GM21528 (cell line): Measurements from ENCODE around the gene PRND.
"Not testable (repeated sequence)": the region's sequence is repeated elsewhere in the genome, so short reads cannot be mapped to it uniquely, and the experiment has no call there.

ENCODE experiments used
- ATAC-seq: cut with Tn5 transposase; IDR thresholded peaks from one replicate; pipeline ENCODE4 v1.9.1; 2021; ENCODE audit warnings: mild to moderate bottlenecking, moderate library complexity; ENCODE audit not compliant: unreplicated experiment, low FRiP score

The PRND gene

GRCh38 chr20:4730780-4731179 is 9.1 kb downstream of the PRND start:
- no peak for ATAC-seq

- ATAC-seq = no peak
Observed at GRCh38 chr20:4736875-4737274, 15.2 kb downstream of the PRND start.

GRCh38 chr20:4737857-4738627 is 16.3 kb downstream of the PRND start:
- no peak for ATAC-seq

GRCh38 chr20:4740774-4741431 is 19.2 kb downstream of the PRND start:
- no peak for ATAC-seq

- ATAC-seq = no peak
Observed at GRCh38 chr20:4748847-4749246, 27.1 kb downstream of the PRND start.

GRCh38 chr20:4749326-4749725 is 27.6 kb downstream of the PRND start:
- ATAC-seq = no peak

- ATAC-seq = no peak
Observed at GRCh38 chr20:4750381-4750780, 28.7 kb downstream of the PRND start.

GRCh38 chr20:4759100-4759884 is 37.6 kb downstream of the PRND start:
- ATAC-seq = not testable (repeated sequence)

- no peak for ATAC-seq
Observed at GRCh38 chr20:4763261-4763660, 41.6 kb downstream of the PRND start.

GRCh38 chr20:4763723-4764510 is 42.2 kb downstream of the PRND start:
- no peak for ATAC-seq

GRCh38 chr20:4764805-4765204 is 43.1 kb downstream of the PRND start:
- ATAC-seq = no peak

GRCh38 chr20:4765681-4766080 is 44.0 kb downstream of the PRND start:
- ATAC-seq = no peak

GRCh38 chr20:4766631-4767030 is 44.9 kb downstream of the PRND start:
- ATAC-seq = no peak

GRCh38 chr20:4767084-4767483 is 45.4 kb downstream of the PRND start:
- no peak for ATAC-seq

GRCh38 chr20:4769328-4769727 is 47.6 kb downstream of the PRND start:
- ATAC-seq = no peak

GRCh38 chr20:4770026-4770425 is 48.3 kb downstream of the PRND start:
- no peak for ATAC-seq

- no peak for ATAC-seq
Observed at GRCh38 chr20:4771004-4771403, 49.3 kb downstream of the PRND start.

GRCh38 chr20:4772132-4772531 is 50.4 kb downstream of the PRND start:
- no peak for ATAC-seq

GRCh38 chr20:4773014-4773413 is 51.3 kb downstream of the PRND start:
- not testable (repeated sequence) for ATAC-seq

- no peak for ATAC-seq
Observed at GRCh38 chr20:4773736-4774135, 52.0 kb downstream of the PRND start.

- no peak for ATAC-seq
Observed at GRCh38 chr20:4774207-4774606, 52.5 kb downstream of the PRND start.
